HCT116 (cell line): ENCODE data around the gene PMEPA1. TPM values are rescaled to one million over a fixed set of nuclear protein-coding genes. Genes with fewer than 3 reads are reported as not detected.

Experiments
- ATAC-seq: fragments of 200-7000 bp; cut with Tn5 transposase; 2 replicates; pipeline ENCODE4 v1.9.1; 2020; ENCODE audit warnings: mild to moderate bottlenecking, moderate library complexity
- BruUV-seq: library from RNA; stranded (reverse); fragments of 400-500 nt; replicated peaks from 2 replicates; lab custom pipeline; 2021; lab: Mats Ljungman, UMichigan
- CTCF ChIA-PET: fragments of 300-600 bp; sonication (Branson Sonifier 250); formaldehyde crosslinking; loops from one replicate; lab custom pipeline; 2021; ENCODE audit warnings: antibody characterized with exemption; lab: Charles Lee
- POLR2A ChIA-PET: fragments of 300-600, 350-600 bp; sonication (Branson Sonifier 250); formaldehyde crosslinking; loops from one replicate; lab custom pipeline; 2021; ENCODE audit warnings: antibody characterized with exemption; lab: Charles Lee
- RAD21 ChIA-PET, 2 experiments: fragments of 300-600 bp; sonication (Branson Sonifier 250); formaldehyde crosslinking; loops; one replicate each; lab custom pipeline; 2023; ENCODE audit warnings: low total read pairs in 2 of 2; ENCODE audit not compliant: uncharacterized antibody in 2 of 2, unreplicated experiment in 2 of 2, low non-redundant PET in 1 of 2; lab: Charles Lee
- DNase-seq: peaks from one replicate; pipeline ENCODE4 v3.0.0-alpha.2; 2010; ENCODE audit warnings: low read depth, low spot score
- H2AFZ ChIP-seq: fragments of 200-600 bp; shearing (Covaris generic), sonication (generic); 2 replicates; pipeline ENCODE4 v1.6.1; 2017; ENCODE audit warnings: low read depth, mixed run types, mixed read lengths, antibody characterized with exemption, low read length; ENCODE audit not compliant: poor library complexity, severe bottlenecking
- H3K27ac ChIP-seq: 2 replicates; pipeline ENCODE4 v1.5.1; 2012; ENCODE audit warnings: low read depth, low read length
- H3K27me3 ChIP-seq: fragments of 200-600 bp; sonication (generic); 2 replicates; pipeline ENCODE4 v1.6.1; 2016; ENCODE audit warnings: mixed run types, low read length, mixed read lengths; ENCODE audit not compliant: insufficient read depth
- H3K36me3 ChIP-seq, 2 experiments: fragments of 200-500 bp in 1 of 2; fragments of 200-600 bp in 1 of 2; sonication (Bioruptor generic) in 1 of 2; sonication (generic) in 1 of 2; 2 replicates each; pipeline versions ENCODE4 v1.5.1 to v1.6.1; 2014 to 2016; ENCODE audit warnings: low read length in 2 of 2, inconsistent platforms in 1 of 2, mixed read lengths in 1 of 2, mixed run types in 1 of 2; ENCODE audit not compliant: insufficient read depth in 2 of 2, control insufficient read depth in 1 of 2
- H3K4me1 ChIP-seq, 2 experiments: fragments of 200-600 bp in 1 of 2; sonication (generic) in 1 of 2; 2 replicates each; pipeline versions ENCODE4 v1.5.1 to v1.6.1; 2012 to 2017; ENCODE audit warnings: low read length in 2 of 2, inconsistent platforms in 1 of 2, mild to moderate bottlenecking in 1 of 2, mixed read lengths in 1 of 2, mixed run types in 1 of 2, moderate library complexity in 1 of 2; ENCODE audit not compliant: insufficient read depth in 2 of 2, control insufficient read depth in 1 of 2
- H3K4me2 ChIP-seq: fragments of 200-600 bp; sonication (generic); 2 replicates; pipeline ENCODE4 v1.6.1; 2017; ENCODE audit warnings: mixed run types, low read length, mixed read lengths
- H3K4me3 ChIP-seq, 2 experiments: fragments of 200-600 bp in 1 of 2; sonication (generic) in 1 of 2; replicated peaks in 1 of 2; 2 replicates each; pipeline ENCODE4 v1.5.1; 2011 to 2016; ENCODE audit warnings: low read length in 2 of 2, control low read depth in 1 of 2, low read depth in 1 of 2, mild to moderate bottlenecking in 1 of 2, mixed read lengths in 1 of 2, mixed run types in 1 of 2
- H3K79me2 ChIP-seq: fragments of 200-600 bp; sonication (generic); 2 replicates; pipeline ENCODE4 v1.6.1; 2017; ENCODE audit warnings: mild to moderate bottlenecking, mixed run types, low read length, moderate library complexity, mixed read lengths; ENCODE audit not compliant: insufficient read depth
- H3K9ac ChIP-seq: fragments of 200-600 bp; sonication (generic); 2 replicates; pipeline ENCODE4 v1.6.1; 2016; ENCODE audit warnings: low read length, mixed read lengths
- H3K9me2 ChIP-seq: fragments of 200-600 bp; sonication (generic), shearing (Covaris generic); 2 replicates; pipeline ENCODE4 v1.6.1; 2017; ENCODE audit warnings: mixed run types, mild to moderate bottlenecking, moderate library complexity; ENCODE audit not compliant: insufficient read depth
- H3K9me3 ChIP-seq, 2 experiments: fragments of 200-500 bp in 1 of 2; fragments of 200-600 bp in 1 of 2; sonication (Bioruptor generic) in 1 of 2; sonication (generic) in 1 of 2; 2 replicates each; pipeline ENCODE4 v1.6.1; 2014 to 2017; ENCODE audit warnings: low read length in 2 of 2, mixed read lengths in 2 of 2, inconsistent platforms in 1 of 2, low read depth in 1 of 2, mild to moderate bottlenecking in 1 of 2, mixed run types in 1 of 2, moderate library complexity in 1 of 2; ENCODE audit not compliant: control insufficient read depth in 1 of 2, insufficient read depth in 1 of 2
- H4K20me1 ChIP-seq: fragments of 200-600 bp; sonication (generic), shearing (Covaris generic); 2 replicates; pipeline ENCODE4 v1.6.1; 2017; ENCODE audit warnings: mixed run types, mild to moderate bottlenecking, moderate library complexity; ENCODE audit not compliant: insufficient read depth
- ATF3 ChIP-seq: IDR thresholded peaks from 2 replicates; pipeline ENCODE4 v1.6.1; 2012
- CEBPB ChIP-seq: IDR thresholded peaks from 2 replicates; pipeline ENCODE4 v1.6.1; 2012; ENCODE audit warnings: low read depth
- CTCF ChIP-seq, 3 experiments: fragments of 200-600 bp in 1 of 3; sonication (generic) in 1 of 3; IDR thresholded peaks in 2 of 3; conservative IDR thresholded peaks in 1 of 3; 2 replicates each; pipeline ENCODE4 v1.5.1; 2012 to 2017; ENCODE audit warnings: low read depth in 2 of 3, low read length in 2 of 3, antibody characterized with exemption in 1 of 3, borderline replicate concordance in 1 of 3, control low read depth in 1 of 3, mild to moderate bottlenecking in 1 of 3, mixed read lengths in 1 of 3, mixed run types in 1 of 3, moderate library complexity in 1 of 3; ENCODE audit not compliant: insufficient read depth in 1 of 3
- EGR1 ChIP-seq: IDR thresholded peaks from 2 replicates; pipeline ENCODE4 v1.6.1; 2012; ENCODE audit warnings: low read depth
- ELF1 ChIP-seq: IDR thresholded peaks from 2 replicates; pipeline ENCODE4 v1.6.1; 2012; ENCODE audit warnings: low read depth, borderline replicate concordance
- EZH2 ChIP-seq: fragments of 200-600 bp; sonication (generic); IDR thresholded peaks from 2 replicates; pipeline ENCODE4 v1.6.1; 2017; ENCODE audit warnings: antibody characterized with exemption, mixed run types
- EZH2phosphoT487 ChIP-seq: fragments of 200-600 bp; IDR thresholded peaks from 2 replicates; pipeline ENCODE4 v1.6.1; 2018; ENCODE audit warnings: antibody characterized with exemption, borderline replicate concordance
- FOSL1 ChIP-seq: IDR thresholded peaks from 2 replicates; pipeline ENCODE4 v1.6.1; 2012; ENCODE audit warnings: low read depth
- POLR2A ChIP-seq: IDR thresholded peaks from 2 replicates; pipeline ENCODE4 v1.7.0; 2011; ENCODE audit warnings: borderline replicate concordance; ENCODE audit not compliant: insufficient read depth, insufficient read length; ENCODE audit errors: extremely low read depth
- POLR2AphosphoS5 ChIP-seq: IDR thresholded peaks from 2 replicates; pipeline ENCODE4 v1.6.1; 2011; ENCODE audit warnings: mild to moderate bottlenecking, low read depth, low read length, moderate library complexity
- SP1 ChIP-seq: IDR thresholded peaks from 2 replicates; pipeline ENCODE4 v1.6.1; 2012; ENCODE audit warnings: low read depth
- TCF7L2 ChIP-seq: IDR thresholded peaks from 2 replicates; pipeline ENCODE4 v1.7.0; 2011; ENCODE audit warnings: borderline replicate concordance, inconsistent platforms; ENCODE audit not compliant: insufficient read depth, insufficient read length; ENCODE audit errors: extremely low read depth
- YY1 ChIP-seq: IDR thresholded peaks from 2 replicates; pipeline ENCODE4 v1.6.1; 2011; ENCODE audit warnings: low read length, low read depth, moderate library complexity, mild to moderate bottlenecking; ENCODE audit not compliant: insufficient replicate concordance; ENCODE audit errors: extremely low read depth
- ZFX ChIP-seq: fragments of 450-650 bp; IDR thresholded peaks from 2 replicates; pipeline ENCODE4 v1.6.1; 2017
- intact Hi-C: fragments of 100-400 bp; cut with micrococcal nuclease; formaldehyde crosslinking; loops from 2 replicates; pipeline ENCODE4 v1.10.0; 2022
- total RNA-seq: library from RNA; stranded (reverse); gene quantifications from one replicate; pipeline ENCODE4 v1.2.1, GENCODE V29; 2021; ENCODE audit not compliant: unreplicated experiment
- TF ChIP-seq, protein P1 (sequence below): IDR thresholded peaks from 2 replicates; pipeline ENCODE4 v1.6.1; 2012
- TF ChIP-seq, protein P2 (sequence below): IDR thresholded peaks from 2 replicates; pipeline ENCODE4 v1.6.1; 2011; ENCODE audit warnings: mild to moderate bottlenecking, low read length, moderate library complexity; ENCODE audit not compliant: insufficient replicate concordance; ENCODE audit errors: extremely low read depth
- TF ChIP-seq, protein P3 (sequence below): IDR thresholded peaks from 2 replicates; pipeline ENCODE4 v1.6.1; 2012; ENCODE audit warnings: low read depth

The PMEPA1 gene
- total RNA-seq, 1 experiment from 2014 or later: 0.64 TPM

- TF ChIP-seq, protein P1, sequence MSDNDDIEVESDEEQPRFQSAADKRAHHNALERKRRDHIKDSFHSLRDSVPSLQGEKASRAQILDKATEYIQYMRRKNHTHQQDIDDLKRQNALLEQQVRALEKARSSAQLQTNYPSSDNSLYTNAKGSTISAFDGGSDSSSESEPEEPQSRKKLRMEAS: peak; percentile 94
- no peak for TF ChIP-seq POLR2A
- TF ChIP-seq EGR1: no peak
Measured at GRCh38 chr20:57695012-57695411, 14.8 kb downstream of the PMEPA1 start (continued).

- ATAC-seq: no peak
- Histone ChIP-seq H3K36me3 (no peaks in the 10 kb centered on the region), H3K4me1 (peaks cover 44 to 62% of the 10 kb centered on the region in 2 experiments), H3K9ac (0 out of 2 replicates have a peak overlapping the region, but pooled peaks have one; percentile 8), H2AFZ (no peak overlapping the region), H3K9me3 (no peaks in the 10 kb centered on the region), H3K4me3 (no peak overlapping the region), H3K4me2 (peak overlapping the region; percentile 53; the same call in 1 of the 2 replicates), H3K27me3 (peaks cover 84% of the 10 kb centered on the region), H3K9me2 (no peaks in the 10 kb centered on the region), H4K20me1 (peaks cover 7% of the 10 kb centered on the region; the same call in 1 of the 2 replicates), H3K27ac (no peak overlapping the region), H3K79me2 (no peaks in the 10 kb centered on the region)
- ChIA-PET RAD21 (no interaction called here), POLR2A (no interaction called here), CTCF (interaction anchor here (1.0 kb wide), 2 partner anchors 10 to 41 kb away, joined by 3 read pairs; no protein-coding TSS in a partner anchor)
- DNase-seq: no peak
- no TSS peak for BruUV-seq
- intact Hi-C loops: no loop called here
- TF ChIP-seq ZFX (no peak), POLR2A (no peak), CTCF (IDR thresholded peaks at IDR 0.05 in 2 of 3, conservative IDR thresholded peaks at IDR 0.05 in 1 of 3; ENCODE audit: borderline replicate concordance in 1 of 3, insufficient read depth in 1 of 3, low read depth in 2 of 3, low read length in 2 of 3) (no peak), CEBPB (no peak), FOSL1 (no peak), EGR1 (no peak), TCF7L2 (no peak), ELF1 (no peak), YY1 (no peak), POLR2AphosphoS5 (no peak), ATF3 (no peak), EZH2 (no peak), EZH2phosphoT487 (no peak), SP1 (no peak)
- TF ChIP-seq, protein P2, sequence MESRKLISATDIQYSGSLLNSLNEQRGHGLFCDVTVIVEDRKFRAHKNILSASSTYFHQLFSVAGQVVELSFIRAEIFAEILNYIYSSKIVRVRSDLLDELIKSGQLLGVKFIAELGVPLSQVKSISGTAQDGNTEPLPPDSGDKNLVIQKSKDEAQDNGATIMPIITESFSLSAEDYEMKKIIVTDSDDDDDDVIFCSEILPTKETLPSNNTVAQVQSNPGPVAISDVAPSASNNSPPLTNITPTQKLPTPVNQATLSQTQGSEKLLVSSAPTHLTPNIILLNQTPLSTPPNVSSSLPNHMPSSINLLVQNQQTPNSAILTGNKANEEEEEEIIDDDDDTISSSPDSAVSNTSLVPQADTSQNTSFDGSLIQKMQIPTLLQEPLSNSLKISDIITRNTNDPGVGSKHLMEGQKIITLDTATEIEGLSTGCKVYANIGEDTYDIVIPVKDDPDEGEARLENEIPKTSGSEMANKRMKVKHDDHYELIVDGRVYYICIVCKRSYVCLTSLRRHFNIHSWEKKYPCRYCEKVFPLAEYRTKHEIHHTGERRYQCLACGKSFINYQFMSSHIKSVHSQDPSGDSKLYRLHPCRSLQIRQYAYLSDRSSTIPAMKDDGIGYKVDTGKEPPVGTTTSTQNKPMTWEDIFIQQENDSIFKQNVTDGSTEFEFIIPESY: no peak
- TF ChIP-seq, protein P1: no peak
- TF ChIP-seq, protein P3, sequence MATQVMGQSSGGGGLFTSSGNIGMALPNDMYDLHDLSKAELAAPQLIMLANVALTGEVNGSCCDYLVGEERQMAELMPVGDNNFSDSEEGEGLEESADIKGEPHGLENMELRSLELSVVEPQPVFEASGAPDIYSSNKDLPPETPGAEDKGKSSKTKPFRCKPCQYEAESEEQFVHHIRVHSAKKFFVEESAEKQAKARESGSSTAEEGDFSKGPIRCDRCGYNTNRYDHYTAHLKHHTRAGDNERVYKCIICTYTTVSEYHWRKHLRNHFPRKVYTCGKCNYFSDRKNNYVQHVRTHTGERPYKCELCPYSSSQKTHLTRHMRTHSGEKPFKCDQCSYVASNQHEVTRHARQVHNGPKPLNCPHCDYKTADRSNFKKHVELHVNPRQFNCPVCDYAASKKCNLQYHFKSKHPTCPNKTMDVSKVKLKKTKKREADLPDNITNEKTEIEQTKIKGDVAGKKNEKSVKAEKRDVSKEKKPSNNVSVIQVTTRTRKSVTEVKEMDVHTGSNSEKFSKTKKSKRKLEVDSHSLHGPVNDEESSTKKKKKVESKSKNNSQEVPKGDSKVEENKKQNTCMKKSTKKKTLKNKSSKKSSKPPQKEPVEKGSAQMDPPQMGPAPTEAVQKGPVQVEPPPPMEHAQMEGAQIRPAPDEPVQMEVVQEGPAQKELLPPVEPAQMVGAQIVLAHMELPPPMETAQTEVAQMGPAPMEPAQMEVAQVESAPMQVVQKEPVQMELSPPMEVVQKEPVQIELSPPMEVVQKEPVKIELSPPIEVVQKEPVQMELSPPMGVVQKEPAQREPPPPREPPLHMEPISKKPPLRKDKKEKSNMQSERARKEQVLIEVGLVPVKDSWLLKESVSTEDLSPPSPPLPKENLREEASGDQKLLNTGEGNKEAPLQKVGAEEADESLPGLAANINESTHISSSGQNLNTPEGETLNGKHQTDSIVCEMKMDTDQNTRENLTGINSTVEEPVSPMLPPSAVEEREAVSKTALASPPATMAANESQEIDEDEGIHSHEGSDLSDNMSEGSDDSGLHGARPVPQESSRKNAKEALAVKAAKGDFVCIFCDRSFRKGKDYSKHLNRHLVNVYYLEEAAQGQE: no peak
Measured at GRCh38 chr20:57694481-57694880, 15.3 kb downstream of the PMEPA1 start.
